Stimulated activated CD4-positive, alpha-beta T cell treated with anti-CD3 and anti-CD28 coated beads, TNF-alpha, amount 100 ng/mL, for 48 hours (primary cell): ENCODE data around the gene JRKL.
A peak's percentile ranks its signal among the peaks of the same experiment; 100 is the strongest.

Experiments used
- DNase-seq, 3 donors: peaks; one replicate each; pipeline ENCODE4 v3.0.0-alpha.2; 2020; ENCODE audit warnings: low read depth in 3 of 3

Gene JRKL

GRCh38 chr11:96389720-96390487 lies at the start of gene JRKL, which contains the start of gene CCDC82:
TSS of gene JRKL (plus strand) at chr11:96390013. CDS start at chr11:96390650, 637 bp downstream.
TSS of gene CCDC82 (minus strand) at chr11:96389912. CDS start at chr11:96384747, 5,165 bp downstream.
- DNase-seq: peak; percentile 96 to 99 (median 97)

- DNase-seq: no peak
Observed at GRCh38 chr11:96340555-96340885, 49.3 kb upstream of the JRKL start.

GRCh38 chr11:96341211-96342013 lies 48.4 kb upstream of the JRKL start:
- peak; percentile 29 to 46 (median 40) for DNase-seq

- DNase-seq: no peak
Observed at GRCh38 chr11:96342014-96342960, 47.5 kb upstream of the JRKL start.

- DNase-seq: peak; percentile 78 to 89 (median 85)
Observed at GRCh38 chr11:96342961-96343711, 46.7 kb upstream of the JRKL start, which contains the start of gene MAML2. TSS of gene MAML2 (minus strand) at chr11:96343195. CDS start at chr11:96341895, 1,300 bp downstream.

GRCh38 chr11:96356848-96357247 lies 33.0 kb upstream of the JRKL start:
- no peak for DNase-seq

DNA sequence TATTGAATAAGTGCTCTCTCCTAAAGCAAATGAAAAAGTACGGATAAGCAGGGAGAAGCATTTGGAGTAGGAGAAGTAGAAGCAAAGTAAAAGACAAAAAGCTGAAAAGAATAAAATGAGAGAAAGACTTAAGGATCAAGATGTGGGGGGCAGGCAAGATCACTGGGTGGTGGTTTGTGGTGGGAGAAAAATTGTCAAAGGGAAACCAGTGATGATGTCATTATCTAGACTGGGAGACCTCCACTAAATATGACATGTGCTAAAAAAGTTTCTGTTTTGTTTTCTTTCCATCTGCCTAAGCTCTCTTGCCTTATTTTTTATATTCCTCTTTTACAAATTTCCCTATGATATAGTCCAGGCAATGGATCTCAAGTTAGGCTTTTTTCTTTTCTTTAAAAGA lies 32.0 kb upstream of the JRKL start:
- no peak for DNase-seq

DNA sequence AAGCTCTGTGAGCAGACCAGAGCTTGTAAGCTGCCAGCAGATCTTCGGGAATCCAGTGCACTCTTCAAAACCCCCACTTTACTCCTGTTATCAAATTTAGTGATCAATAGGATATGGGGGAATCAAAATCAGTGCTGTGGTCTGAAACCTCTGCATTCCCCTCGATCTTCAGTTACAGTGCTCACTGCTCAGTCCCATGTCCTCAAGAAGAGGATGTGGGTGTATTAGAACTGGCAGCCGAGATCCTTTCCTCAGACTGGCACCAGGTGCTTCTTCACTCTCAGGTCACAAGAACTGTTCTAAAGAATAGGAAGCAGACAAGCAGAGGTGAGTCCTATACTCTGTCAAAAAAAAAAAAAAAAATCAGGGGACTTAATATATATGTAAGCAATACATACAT lies 31.5 kb upstream of the JRKL start:
- DNase-seq: no peak

- DNase-seq: no peak
Observed at GRCh38 chr11:96361778-96362177, 28.0 kb upstream of the JRKL start.

- no peak for DNase-seq
Observed at GRCh38 chr11:96365493-96365892, 24.3 kb upstream of the JRKL start.

DNA sequence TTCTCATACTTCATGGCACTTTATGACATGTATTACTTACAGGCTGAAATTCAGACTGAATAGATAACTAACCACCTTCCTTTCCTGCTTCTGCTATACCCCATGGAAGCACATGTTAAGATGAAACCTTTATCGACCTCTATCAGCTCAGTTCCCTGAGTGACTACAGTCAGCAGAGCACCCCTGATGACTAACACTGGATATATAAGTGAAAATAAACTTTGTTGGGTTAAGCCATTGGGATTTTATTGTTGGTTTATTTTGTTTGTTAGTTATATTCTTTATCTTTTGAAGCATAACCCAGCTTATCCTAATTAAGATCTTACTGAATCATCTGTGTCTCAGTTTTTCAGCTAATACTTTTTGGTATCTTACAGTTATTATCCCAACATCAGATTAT lies 23.8 kb upstream of the JRKL start:
- DNase-seq: no peak

- DNase-seq: no peak
Observed at GRCh38 chr11:96367342-96367741, 22.5 kb upstream of the JRKL start.

- DNase-seq: no peak
Observed at GRCh38 chr11:96373826-96374225, 16.0 kb upstream of the JRKL start.

DNA sequence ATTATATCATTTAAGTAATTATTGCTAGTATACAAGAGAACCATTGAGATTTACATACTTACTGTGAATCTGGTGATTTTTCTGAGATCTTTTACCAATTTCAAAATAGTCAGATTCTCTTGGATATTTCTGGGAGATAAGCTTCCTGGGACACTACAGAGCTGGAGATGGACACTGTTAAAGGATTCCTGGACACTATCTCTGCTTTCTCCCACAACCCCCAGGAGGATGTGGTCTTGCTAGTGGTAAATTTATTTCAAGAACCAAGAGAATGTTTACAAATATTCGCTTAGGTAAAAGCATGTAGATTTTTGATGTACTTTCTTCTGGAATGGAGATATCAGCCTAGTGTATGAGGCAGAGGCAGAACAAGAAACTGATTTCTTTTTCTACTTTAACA lies 13.0 kb upstream of the JRKL start:
- DNase-seq: no peak

- no peak for DNase-seq
Observed at GRCh38 chr11:96384156-96384555, 5.7 kb upstream of the JRKL start.

GRCh38 chr11:96385187-96385586 lies 4.6 kb upstream of the JRKL start:
- DNase-seq: no peak

GRCh38 chr11:96388891-96389719 lies 708 bp upstream of the JRKL start:
- DNase-seq: no peak

- DNase-seq: no peak
Observed at GRCh38 chr11:96390488-96390792, 627 bp downstream of the JRKL start.

GRCh38 chr11:96391698-96392307 lies 2.0 kb downstream of the JRKL start:
- DNase-seq: no peak
